A673 (cell line): ENCODE data around the gene GHRHR.

Experiments
- EZH2 ChIP-seq: fragments of 200-600 bp; sonication (generic); IDR thresholded peaks from 2 replicates; pipeline ENCODE4 v1.6.1; 2017; ENCODE audit warnings: borderline replicate concordance, low read depth, mild to moderate bottlenecking, mixed read lengths, antibody characterized with exemption, low read length; ENCODE audit not compliant: poor library complexity, severe bottlenecking
- TF ChIP-seq, protein P1 (sequence below): fragments of 300-800, 200-600 bp; sonication (generic); conservative IDR thresholded peaks from 2 replicates; pipeline ENCODE4 v1.5.1; 2017; ENCODE audit warnings: low read depth, mild to moderate bottlenecking, antibody characterized with exemption, low read length, moderate library complexity, mixed read lengths

DNA sequence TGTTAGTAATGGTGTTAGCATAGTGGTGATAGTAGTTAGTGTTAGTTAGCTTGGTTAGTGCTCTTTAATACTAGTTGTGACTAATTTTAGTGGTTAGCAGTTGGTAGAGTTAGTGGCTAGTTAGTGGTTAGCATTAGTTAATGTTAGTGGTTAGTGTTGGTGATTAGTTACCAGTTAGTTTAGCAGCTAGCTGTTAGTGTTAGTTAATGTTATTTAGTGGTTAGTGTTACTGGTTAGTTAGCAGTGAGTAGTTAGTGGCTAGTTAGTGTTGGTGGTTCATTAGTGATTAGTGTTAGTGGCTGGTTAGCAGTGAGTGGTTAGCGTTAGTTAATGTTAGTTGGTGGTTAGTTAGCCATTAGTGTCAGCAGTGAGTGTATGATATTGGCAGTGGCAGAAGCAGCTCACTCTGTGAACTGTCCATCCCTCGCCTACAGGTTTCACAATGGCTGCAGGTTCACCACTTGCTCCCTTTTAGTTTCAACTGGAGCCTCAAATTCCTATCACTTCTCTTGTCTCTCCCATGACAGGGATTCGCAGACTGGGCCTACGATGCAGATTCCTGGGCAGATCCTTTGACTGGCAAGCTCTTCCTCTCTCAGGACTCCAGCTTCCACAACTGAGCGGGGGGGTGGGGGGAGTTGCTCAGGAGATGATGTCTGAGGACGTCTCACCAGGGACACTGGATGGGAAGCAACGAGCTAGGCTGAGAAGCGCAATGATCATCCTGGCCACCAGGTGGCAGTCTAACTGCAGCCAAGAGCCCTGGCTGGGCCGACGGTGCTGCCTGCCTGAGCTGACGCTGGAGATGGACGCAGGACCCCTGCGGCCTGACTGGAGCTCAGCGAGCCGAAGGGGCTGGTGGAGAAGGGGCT, 19.5 kb downstream of the GHRHR start:
- TF ChIP-seq, protein P1, sequence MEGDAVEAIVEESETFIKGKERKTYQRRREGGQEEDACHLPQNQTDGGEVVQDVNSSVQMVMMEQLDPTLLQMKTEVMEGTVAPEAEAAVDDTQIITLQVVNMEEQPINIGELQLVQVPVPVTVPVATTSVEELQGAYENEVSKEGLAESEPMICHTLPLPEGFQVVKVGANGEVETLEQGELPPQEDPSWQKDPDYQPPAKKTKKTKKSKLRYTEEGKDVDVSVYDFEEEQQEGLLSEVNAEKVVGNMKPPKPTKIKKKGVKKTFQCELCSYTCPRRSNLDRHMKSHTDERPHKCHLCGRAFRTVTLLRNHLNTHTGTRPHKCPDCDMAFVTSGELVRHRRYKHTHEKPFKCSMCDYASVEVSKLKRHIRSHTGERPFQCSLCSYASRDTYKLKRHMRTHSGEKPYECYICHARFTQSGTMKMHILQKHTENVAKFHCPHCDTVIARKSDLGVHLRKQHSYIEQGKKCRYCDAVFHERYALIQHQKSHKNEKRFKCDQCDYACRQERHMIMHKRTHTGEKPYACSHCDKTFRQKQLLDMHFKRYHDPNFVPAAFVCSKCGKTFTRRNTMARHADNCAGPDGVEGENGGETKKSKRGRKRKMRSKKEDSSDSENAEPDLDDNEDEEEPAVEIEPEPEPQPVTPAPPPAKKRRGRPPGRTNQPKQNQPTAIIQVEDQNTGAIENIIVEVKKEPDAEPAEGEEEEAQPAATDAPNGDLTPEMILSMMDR, result peak; percentile 93
- TF ChIP-seq EZH2, result no peak
